Inflammatory macrophage (primary cell): ENCODE data around the gene KDELR1.
"Not testable (repeated sequence)": the region's sequence is repeated elsewhere in the genome, so short reads cannot be mapped to it uniquely, and the experiment has no call there.

Experiments used
- DNase-seq, 2 donors: peaks; one replicate each; pipeline ENCODE4 v3.0.0-alpha.2; 2020 to 2022

KDELR1 gene

GRCh38 chr19:48397263-48398101 lies 6.1 kb upstream of the KDELR1 start:
- no peak for DNase-seq

GRCh38 chr19:48396824-48397176 lies 5.4 kb upstream of the KDELR1 start:
- no peak for DNase-seq

GRCh38 chr19:48396016-48396823 lies 4.9 kb upstream of the KDELR1 start:
- no peak for DNase-seq

- no peak for DNase-seq
These were observed 4.1 kb upstream of the KDELR1 start for GRCh38 chr19:48395499-48395898.

GRCh38 chr19:48395170-48395455 lies 3.8 kb upstream of the KDELR1 start:
- DNase-seq, result no peak

GRCh38 chr19:48394331-48395169 lies 3.2 kb upstream of the KDELR1 start:
- no peak for DNase-seq

GRCh38 chr19:48393559-48394330 lies 2.4 kb upstream of the KDELR1 start, which contains the start of gene GRIN2D:
Gene GRIN2D (plus strand): TSS chr19:48393668. CDS start chr19:48398393, 4,725 bp downstream.
- no peak for DNase-seq

- no peak for DNase-seq
These were observed 1.7 kb upstream of the KDELR1 start for GRCh38 chr19:48392860-48393558.

GRCh38 chr19:48392006-48392344 lies 624 bp upstream of the KDELR1 start:
- DNase-seq, result not testable (repeated sequence)

- DNase-seq, result peak; percentile 59 to 64
These were observed 907 bp downstream of the KDELR1 start for GRCh38 chr19:48390188-48391099.

- no peak for DNase-seq
These were observed 4.4 kb downstream of the KDELR1 start for GRCh38 chr19:48386981-48387380.

- no peak for DNase-seq
These were observed 5.8 kb downstream of the KDELR1 start for GRCh38 chr19:48385461-48386087.

GRCh38 chr19:48382286-48382685 lies 9.1 kb downstream of the KDELR1 start:
- peak; percentile 24 to 48 for DNase-seq

- DNase-seq, result no peak
These were observed 10.0 kb downstream of the KDELR1 start for GRCh38 chr19:48381178-48381950.

GRCh38 chr19:48379058-48379457 lies 12.3 kb downstream of the KDELR1 start:
- no peak for DNase-seq

- DNase-seq, result no peak
These were observed 13.2 kb downstream of the KDELR1 start for GRCh38 chr19:48378194-48378570.

GRCh38 chr19:48373567-48373966 lies 17.8 kb downstream of the KDELR1 start:
- no peak for DNase-seq

- DNase-seq, result no peak
These were observed 18.4 kb downstream of the KDELR1 start for GRCh38 chr19:48372904-48373303.

GRCh38 chr19:48371771-48372170 lies 19.6 kb downstream of the KDELR1 start:
- DNase-seq, result not testable (repeated sequence)
